Muscle layer of duodenum (tissue), 2 donors: ENCODE results near the gene REM2.

Source experiments
- H3K27ac ChIP-seq: one replicate; pipeline ENCODE4 v1.7.0; 2013; ENCODE audit warnings: mild to moderate bottlenecking, low read length
- H3K27me3 ChIP-seq: one replicate; pipeline ENCODE4 v1.7.0; 2013; ENCODE audit warnings: low read depth, mild to moderate bottlenecking, control low read depth, low read length
- H3K36me3 ChIP-seq, 2 donors: one replicate each; pipeline ENCODE4 v1.7.0; 2013; ENCODE audit warnings: low read length in 2 of 2, control low read depth in 1 of 2, mild to moderate bottlenecking in 1 of 2; ENCODE audit not compliant: insufficient read depth in 2 of 2, control insufficient read depth in 1 of 2
- H3K4me1 ChIP-seq, 2 donors: one replicate each; pipeline ENCODE4 v1.7.0; 2013; ENCODE audit warnings: low read length in 2 of 2, mild to moderate bottlenecking in 2 of 2, control low read depth in 1 of 2, moderate library complexity in 1 of 2; ENCODE audit not compliant: insufficient read depth in 2 of 2, control insufficient read depth in 1 of 2
- H3K4me3 ChIP-seq, 2 donors: one replicate each; pipeline ENCODE4 v1.7.0; 2013; ENCODE audit warnings: low read length in 2 of 2, low read depth in 1 of 2, mild to moderate bottlenecking in 1 of 2
- H3K9me3 ChIP-seq, 2 donors: one replicate each; pipeline ENCODE4 v1.7.0; 2013; ENCODE audit warnings: low read length in 2 of 2, control low read depth in 1 of 2, mild to moderate bottlenecking in 1 of 2; ENCODE audit not compliant: control insufficient read depth in 1 of 2
- donor health status: healthy.

The REM2 gene

GRCh38 chr14:22923746-22924145 is 40.7 kb downstream of the REM2 start:
- peaks cover 11 to 14% of the 10 kb centered on the region in 2 donors for H3K4me1 ChIP-seq
- H3K9me3 ChIP-seq: no peaks in the 10 kb centered on the region
- no peak overlapping the region for H3K27ac ChIP-seq
- H3K27me3 ChIP-seq: no peaks in the 10 kb centered on the region
- H3K36me3 ChIP-seq: peaks cover 33 to 55% of the 10 kb centered on the region in 2 donors
- no peak overlapping the region for H3K4me3 ChIP-seq

DNA sequence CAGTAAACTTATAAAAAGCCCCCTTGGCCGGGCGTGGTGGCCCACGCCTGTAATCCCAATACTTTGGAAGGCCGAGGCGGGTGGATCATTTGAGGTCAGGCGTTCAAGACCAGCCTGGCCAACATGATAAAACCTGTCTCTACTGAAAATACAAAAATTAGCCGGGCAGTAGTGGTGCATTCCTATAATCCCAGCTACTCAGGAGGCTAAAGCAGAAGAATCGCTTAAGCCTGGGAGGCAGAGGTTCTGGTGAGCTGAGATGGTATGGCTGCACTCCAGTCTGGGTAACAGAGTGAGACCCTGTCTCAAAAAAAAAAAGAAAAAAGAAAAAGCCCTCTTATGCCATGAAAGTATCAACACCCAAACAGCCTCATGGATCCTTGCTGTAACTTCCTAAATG is 42.5 kb downstream of the REM2 start:
- Histone ChIP-seq H3K27me3 (no peaks in the 10 kb centered on the region), H3K36me3 (peaks cover 28 to 49% of the 10 kb centered on the region in 2 donors), H3K4me1 (peaks cover 11 to 18% of the 10 kb centered on the region in 2 donors), H3K27ac (no peak overlapping the region), H3K4me3 (no peak overlapping the region), H3K9me3 (no peaks in the 10 kb centered on the region)

- Histone ChIP-seq H3K4me1 (peaks cover 11 to 20% of the 10 kb centered on the region in 2 donors), H3K36me3 (peaks cover 23 to 41% of the 10 kb centered on the region in 2 donors), H3K4me3 (no peak overlapping the region), H3K27ac (no peak overlapping the region), H3K27me3 (no peaks in the 10 kb centered on the region), H3K9me3 (no peaks in the 10 kb centered on the region)
These were observed 43.3 kb downstream of the REM2 start for GRCh38 chr14:22926316-22926715.

- H3K4me3 ChIP-seq: peak overlapping the region; percentile 93 to 98
- H3K27me3 ChIP-seq: no peaks in the 10 kb centered on the region
- peaks cover 15 to 24% of the 10 kb centered on the region in 2 donors for H3K36me3 ChIP-seq
- H3K9me3 ChIP-seq: no peaks in the 10 kb centered on the region
- H3K4me1 ChIP-seq: peaks cover 11 to 20% of the 10 kb centered on the region in 2 donors
- H3K27ac ChIP-seq: peak overlapping the region; percentile 96
These were observed 45.4 kb downstream of the REM2 start for GRCh38 chr14:22928237-22929103.

DNA sequence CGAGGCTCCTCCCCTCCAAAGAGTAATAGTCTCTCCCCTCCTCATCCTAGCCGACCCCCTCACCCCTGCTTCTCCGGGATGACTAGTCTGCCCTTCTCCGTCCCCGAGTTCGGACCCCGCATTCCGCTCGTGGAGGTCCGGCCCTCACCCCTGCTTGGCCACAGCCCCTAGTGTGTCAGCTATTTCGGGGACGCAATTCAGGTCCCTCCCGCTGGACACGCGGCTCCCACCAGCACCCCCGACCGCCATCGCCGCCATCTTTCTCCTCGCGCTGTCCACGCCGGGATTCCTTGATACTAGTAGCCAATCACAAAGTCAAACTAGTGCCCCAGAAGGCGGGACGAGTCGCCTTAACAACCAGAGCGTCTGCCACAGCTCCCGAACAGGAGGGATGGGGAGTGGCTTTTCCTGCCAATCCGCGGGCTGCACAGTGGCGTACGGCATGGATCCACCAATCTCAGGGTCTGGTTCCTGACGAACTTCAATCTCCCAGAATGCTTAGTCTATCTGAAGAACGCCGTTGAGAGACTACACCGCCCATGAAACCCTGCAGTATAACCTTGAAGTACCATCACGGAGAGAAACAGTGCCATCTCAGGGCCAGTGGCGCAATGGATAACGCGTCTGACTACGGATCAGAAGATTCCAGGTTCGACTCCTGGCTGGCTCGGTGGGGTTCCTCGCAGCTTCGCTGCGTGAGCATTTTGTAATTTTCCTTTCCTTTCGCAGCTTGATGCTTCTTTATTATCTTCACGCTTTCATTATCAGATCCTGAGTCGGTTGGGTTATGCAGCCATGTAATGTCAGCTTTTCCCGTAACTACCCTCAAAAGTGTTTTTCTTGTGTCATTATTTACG is 46.3 kb downstream of the REM2 start, which contains the start of gene PRMT5:
Gene PRMT5, minus strand, starts transcription at position 273 of the 857 bp plus-strand sequence. Its CDS starts 15 bp downstream, at position 258.
- Histone ChIP-seq H3K4me3 (peak within 1 kb of the TSS; percentile 93 to 98), H3K4me1 (peaks cover 11 to 20% of the 10 kb centered on the region in 2 donors), H3K27ac (peak within 1 kb of the TSS; percentile 96), H3K27me3 (no peaks in the 10 kb centered on the region), H3K9me3 (no peaks in the 10 kb centered on the region), H3K36me3 (peaks cover 9 to 15% of the 10 kb centered on the region in 2 donors)

DNA sequence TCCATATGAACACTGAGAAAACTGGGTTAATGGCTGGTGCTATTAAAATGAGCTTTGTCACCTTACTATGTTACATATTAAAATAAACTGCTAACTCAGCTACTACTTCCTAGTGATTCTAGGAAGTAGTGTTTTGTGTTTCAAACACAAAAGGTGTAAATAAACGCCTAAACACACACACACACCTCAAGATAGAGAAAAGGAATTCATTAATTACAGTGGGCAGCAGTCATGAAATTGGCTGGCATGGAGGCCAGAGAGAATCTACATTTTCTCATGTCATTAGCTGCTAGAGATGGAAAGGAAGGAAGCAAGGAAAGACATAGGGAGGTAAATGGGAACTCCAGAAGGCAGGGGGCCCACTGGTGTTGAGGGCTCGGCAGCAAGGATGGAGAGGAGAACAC is 46.9 kb downstream of the REM2 start:
- no peaks in the 10 kb centered on the region for H3K27me3 ChIP-seq
- peaks cover 11 to 20% of the 10 kb centered on the region in 2 donors for H3K4me1 ChIP-seq
- H3K9me3 ChIP-seq: no peaks in the 10 kb centered on the region
- H3K27ac ChIP-seq: peak overlapping the region; percentile 93
- peaks cover 5 to 9% of the 10 kb centered on the region in 2 donors for H3K36me3 ChIP-seq
- H3K4me3 ChIP-seq: peak overlapping the region; percentile 93 to 98

DNA sequence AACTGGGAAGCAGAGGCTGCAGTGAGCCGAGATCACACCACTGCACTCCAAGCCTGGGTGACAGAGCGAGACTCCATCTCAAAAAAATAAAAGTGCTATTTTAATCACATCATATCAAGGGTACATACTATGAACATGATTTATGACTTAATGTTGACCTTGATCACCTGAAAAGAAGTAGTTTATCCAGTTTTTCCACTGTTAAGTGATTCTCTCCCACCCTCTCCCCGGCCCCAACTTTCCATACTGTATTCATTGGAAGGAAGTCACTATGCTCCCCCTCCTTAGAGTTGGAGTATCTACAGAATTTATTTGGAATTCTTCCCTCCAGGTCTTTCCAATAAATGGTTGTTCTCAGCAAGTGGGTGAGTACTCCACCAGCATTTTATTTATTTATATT is 49.1 kb downstream of the REM2 start:
- Histone ChIP-seq H3K4me3 (no peak overlapping the region), H3K27ac (no peak overlapping the region), H3K27me3 (no peaks in the 10 kb centered on the region), H3K4me1 (peaks cover 11 to 20% of the 10 kb centered on the region in 2 donors), H3K36me3 (no peaks in the 10 kb centered on the region), H3K9me3 (no peaks in the 10 kb centered on the region)

DNA sequence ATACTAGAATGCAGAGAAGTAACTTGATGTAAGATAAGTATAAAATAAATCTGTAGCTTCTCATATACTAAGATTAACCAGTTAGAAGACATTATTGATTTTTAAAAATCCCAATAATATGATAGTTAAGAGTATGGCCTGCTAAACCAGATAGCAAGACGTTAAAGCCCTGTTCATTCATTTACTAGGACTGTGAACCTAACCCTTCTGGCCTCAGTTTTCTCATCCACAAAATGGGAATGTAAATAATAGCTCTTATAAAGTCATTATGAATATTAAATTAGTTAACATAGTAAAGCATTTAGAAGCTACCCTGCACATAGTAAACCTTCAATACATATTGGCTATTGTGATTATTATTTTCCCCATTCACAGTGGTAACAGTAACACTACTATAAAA is 52.1 kb downstream of the REM2 start:
- H3K27ac ChIP-seq: no peak overlapping the region
- no peaks in the 10 kb centered on the region for H3K36me3 ChIP-seq
- H3K4me3 ChIP-seq: no peak overlapping the region
- H3K9me3 ChIP-seq: no peaks in the 10 kb centered on the region
- no peaks in the 10 kb centered on the region for H3K27me3 ChIP-seq
- H3K4me1 ChIP-seq: peaks cover 0 to 5% of the 10 kb centered on the region in 2 donors
